Fibroblast of the aortic adventitia (primary cell): Measurements from ENCODE around the gene DCDC2. TPM values are rescaled to one million over a fixed set of nuclear protein-coding genes. Genes with fewer than 3 reads are reported as not detected.

Experiments
- DNase-seq: peaks from one replicate; pipeline ENCODE4 v3.0.0-alpha.2; 2010; ENCODE audit warnings: low read depth
- H3K4me3 ChIP-seq: 2 replicates; pipeline ENCODE4 v1.5.1; 2011; ENCODE audit warnings: low read depth, mild to moderate bottlenecking, control low read depth, low read length, moderate library complexity
- CTCF ChIP-seq: IDR thresholded peaks from 2 replicates; pipeline ENCODE4 v1.5.1; 2011; ENCODE audit warnings: mild to moderate bottlenecking, low read length, control low read depth, inconsistent platforms; ENCODE audit not compliant: insufficient read depth
- total RNA-seq: library from RNA; depleted of rRNA; stranded (reverse); fragments of >200 nt; gene quantifications from 2 replicates; pipeline ENCODE4 v1.2.3, GENCODE V29; 2012; ENCODE audit warnings: low replicate concordance

DCDC2 gene
- total RNA-seq, 1 donor: not detected

- no peak for DNase-seq
- H3K4me3 ChIP-seq: no peak overlapping the region
- no peak for TF ChIP-seq CTCF
Observed at GRCh38 chr6:24355393-24355792, 2.5 kb downstream of the DCDC2 start.

GRCh38 chr6:24353861-24354260 lies 4.0 kb downstream of the DCDC2 start:
- TF ChIP-seq CTCF: no peak
- no peak for DNase-seq

DNA sequence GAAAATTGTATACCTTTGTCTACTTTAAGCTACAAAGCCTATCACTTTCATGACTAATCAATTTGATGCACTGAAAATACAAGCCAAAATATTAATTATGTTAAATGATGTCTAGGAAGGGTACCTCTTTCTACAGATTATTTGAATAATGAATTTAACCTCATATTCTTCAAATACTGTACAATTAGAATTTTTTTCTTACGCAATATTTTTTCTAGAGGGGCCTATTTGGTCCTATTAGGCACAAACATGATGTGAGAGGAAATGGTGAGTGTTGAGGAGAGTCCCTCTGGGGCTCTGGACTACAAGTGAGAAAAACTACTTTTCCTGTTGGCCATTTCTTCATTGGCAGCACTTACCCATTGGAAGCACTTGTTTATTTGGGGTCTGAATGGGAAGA lies 5.4 kb downstream of the DCDC2 start:
- no peak for TF ChIP-seq CTCF
- H3K4me3 ChIP-seq: no peak overlapping the region
- no peak for DNase-seq

More at GRCh38 chr6:24353861-24354260, 4.0 kb downstream of the DCDC2 start:
- no peak overlapping the region for H3K4me3 ChIP-seq

- no peak for DNase-seq
- TF ChIP-seq CTCF: no peak
- no peak overlapping the region for H3K4me3 ChIP-seq
Observed at GRCh38 chr6:24344976-24345375, 12.9 kb downstream of the DCDC2 start.

GRCh38 chr6:24340998-24341938 lies 16.6 kb downstream of the DCDC2 start:
- H3K4me3 ChIP-seq: no peak overlapping the region
- DNase-seq: peak; percentile 2
- no peak for TF ChIP-seq CTCF

DNA sequence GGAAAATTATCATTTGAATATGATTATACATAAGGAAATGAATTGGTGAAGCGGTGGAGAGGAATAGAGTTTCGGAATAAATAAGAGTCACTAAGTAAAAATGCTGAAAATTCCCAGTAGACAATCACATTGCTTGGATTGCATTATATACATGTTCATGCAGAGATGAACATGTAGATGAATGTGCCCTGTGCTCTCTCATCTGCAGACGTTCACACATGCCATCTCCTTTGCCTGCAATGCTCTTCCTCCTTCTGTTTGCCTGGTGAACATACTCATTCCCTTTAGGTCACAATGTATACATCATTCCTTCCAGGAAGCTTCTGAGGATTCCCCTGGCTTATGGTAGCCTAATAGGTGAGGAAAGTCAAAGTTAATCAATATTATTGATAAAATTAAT lies 17.9 kb downstream of the DCDC2 start:
- no peak overlapping the region for H3K4me3 ChIP-seq
- DNase-seq: no peak
- no peak for TF ChIP-seq CTCF
